ENCODE results near the gene UNC45B. TPM values are rescaled to one million over a fixed set of nuclear protein-coding genes. Genes with fewer than 3 reads are reported as not detected.
A peak's percentile ranks its signal among the peaks of the same experiment; 100 is the strongest.

Gene UNC45B
- total and polyA plus RNA-seq, 2 of the 4 experiments (the other 2 are of a cell fraction): not detected

DNA sequence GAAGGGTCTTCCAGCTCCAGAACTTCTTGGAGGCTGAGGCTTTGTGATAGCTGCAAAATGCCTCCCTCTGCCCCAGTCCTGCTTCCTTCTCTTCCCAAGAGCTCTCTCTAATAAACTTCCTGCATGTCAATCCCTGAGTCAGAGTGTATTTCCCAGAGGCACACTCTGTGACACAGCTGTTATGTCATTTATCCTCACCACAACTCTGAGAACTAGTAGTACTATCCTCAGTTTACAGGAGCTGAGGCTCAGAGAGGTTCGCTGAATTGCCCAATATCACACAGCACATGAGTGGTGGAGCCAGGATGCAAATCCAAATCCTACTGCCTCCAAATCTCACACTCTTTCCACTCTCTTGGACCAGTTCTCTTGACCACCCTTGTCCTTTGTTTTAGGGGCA lies 20.0 kb downstream of the UNC45B start:
- in situ Hi-C loops (cut with MboI; ENCODE audit: low sequenced_read_pairs) (loop anchor here (5.0 kb wide), 1 partner anchor 370 kb away; the partner anchor contains the start of gene SLFN12L), intact Hi-C loops (cut with micrococcal nuclease) (no loop called here), dilution Hi-C loops (cut with HindIII; ENCODE audit: low sequenced_read_pairs, unreplicated experiment) (no loop called here)
- Histone ChIP-seq H3K4ac (ENCODE audit: low read depth, low read length) (no peak overlapping the region), H2BK120ac (ENCODE audit: low read depth, low read length) (no peak overlapping the region), H3K4me3 (ENCODE audit: insufficient read depth, low read depth, low read length) (no peak overlapping the region), H3K4me2 (ENCODE audit: low read depth, low read length) (no peak overlapping the region), H4K5ac (ENCODE audit: low read depth, low read length) (no peak overlapping the region), H2AK9ac (replicated peaks; ENCODE audit: low read depth, low read length, poor library complexity) (no peak overlapping the region), H3K36me3 (ENCODE audit: control insufficient read depth, insufficient read depth, low read length) (no peaks in the 10 kb centered on the region), H3K9me3 (ENCODE audit: control insufficient read depth, insufficient read depth, low read length) (no peaks in the 10 kb centered on the region), H3K79me1 (ENCODE audit: low read depth in 1 of 2, low read length in 2 of 2) (no peaks in the 10 kb centered on the region), H3K27ac (ENCODE audit: insufficient read depth, low read length) (no peak overlapping the region), H2BK15ac (ENCODE audit: low read depth, low read length) (no peak overlapping the region), H4K91ac (ENCODE audit: insufficient read depth, low read depth, low read length) (no peak overlapping the region), H2AK5ac (ENCODE audit: low read depth, low read length) (no peak overlapping the region), H3K27me3 (ENCODE audit: control insufficient read depth, insufficient read depth, low read length) (peaks cover 8% of the 10 kb centered on the region), H2BK20ac (ENCODE audit: low read depth, low read length) (no peak overlapping the region), H4K20me1 (ENCODE audit: insufficient read depth, low read length) (no peaks in the 10 kb centered on the region), H2BK5ac (ENCODE audit: low read depth, low read length, poor library complexity, severe bottlenecking) (no peak overlapping the region), H3K23ac (ENCODE audit: low read depth, low read length) (no peak overlapping the region), H3K18ac (ENCODE audit: low read depth, low read length) (no peak overlapping the region), H3K56ac (ENCODE audit: extremely low read depth, insufficient read depth, low read length) (no peak overlapping the region), H2AFZ (replicated peaks; ENCODE audit: low read length, poor library complexity) (no peak overlapping the region), H3K14ac (replicated peaks; ENCODE audit: low read depth, low read length) (no peak overlapping the region), H3K4me1 (ENCODE audit: control insufficient read depth, insufficient read depth, low read length) (peaks cover 4% of the 10 kb centered on the region; the same call in 1 of the 2 replicates), H3K9me1 (ENCODE audit: insufficient read depth, low read length) (0 out of 2 replicates have a peak, but pooled peaks cover 5% of the 10 kb centered on the region), H3K9ac (ENCODE audit: low read depth, low read length) (no peak overlapping the region), H4K8ac (ENCODE audit: low read depth in 2 of 2, low read length in 2 of 2) (no peak overlapping the region)
- TF ChIP-seq MAFK (IDR thresholded peaks at IDR 0.05; ENCODE audit: low read depth, low read length): no peak
- no peak for TF ChIP-seq MXI1 (IDR thresholded peaks at IDR 0.05; ENCODE audit: borderline replicate concordance, low read depth, low read length)
- peak; percentile 21; the same call in 1 of the 2 replicates for TF ChIP-seq CEBPB (IDR thresholded peaks at IDR 0.05; ENCODE audit: low read depth, low read length)
- TF ChIP-seq, protein P1, sequence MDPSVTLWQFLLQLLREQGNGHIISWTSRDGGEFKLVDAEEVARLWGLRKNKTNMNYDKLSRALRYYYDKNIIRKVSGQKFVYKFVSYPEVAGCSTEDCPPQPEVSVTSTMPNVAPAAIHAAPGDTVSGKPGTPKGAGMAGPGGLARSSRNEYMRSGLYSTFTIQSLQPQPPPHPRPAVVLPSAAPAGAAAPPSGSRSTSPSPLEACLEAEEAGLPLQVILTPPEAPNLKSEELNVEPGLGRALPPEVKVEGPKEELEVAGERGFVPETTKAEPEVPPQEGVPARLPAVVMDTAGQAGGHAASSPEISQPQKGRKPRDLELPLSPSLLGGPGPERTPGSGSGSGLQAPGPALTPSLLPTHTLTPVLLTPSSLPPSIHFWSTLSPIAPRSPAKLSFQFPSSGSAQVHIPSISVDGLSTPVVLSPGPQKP (IDR thresholded peaks at IDR 0.05; ENCODE audit: borderline replicate concordance, low read depth, low read length): no peak
- no peak for TF ChIP-seq RCOR1 (IDR thresholded peaks at IDR 0.05; ENCODE audit: insufficient replicate concordance, low read length)
- no peak for TF ChIP-seq SMC3 (IDR thresholded peaks at IDR 0.05; ENCODE audit: low read depth, low read length)
- no TSS peak for BruUV-seq (replicated peaks)
- 80% methylated on average over 1 of the region's 1 CpG; no CpG with 5 or more reads in 1 of the 2 experiments for WGBS, 2 experiments (ENCODE audit: extremely low coverage in 2 of 2, insufficient read length in 1 of 2)
- ChIA-PET CTCF (interaction anchor here (1.0 kb wide), 1 partner anchor 372 kb away, joined by 3 read pairs; no protein-coding TSS in a partner anchor), POLR2A (ENCODE audit: unreplicated experiment) (no interaction called here)
- DNase-seq (peak; percentile 62), ATAC-seq (ENCODE audit: low read depth) (peak; percentile 60)

Measured in IMR-90 (cell line).